GM23338 (cell line): Measurements from ENCODE around the gene CASR. TPM values are rescaled to one million over a fixed set of nuclear protein-coding genes. Genes with fewer than 3 reads are reported as not detected.

Experiments
- ATAC-seq: fragments of 200-7000 bp; cut with Tn5 transposase; 3 replicates; pipeline ENCODE4 v1.9.1; 2020
- DNase-seq: peaks from one replicate; pipeline ENCODE4 v3.0.0-alpha.2; 2015; ENCODE audit warnings: low spot score
- H2AFZ ChIP-seq: fragments of 200-600 bp; sonication (generic); 2 replicates; pipeline ENCODE4 v1.8.0; 2016; ENCODE audit warnings: antibody characterized with exemption, mild to moderate bottlenecking, moderate library complexity
- H3F3A ChIP-seq: fragments of 200-600 bp; sonication (generic); replicated peaks from 2 replicates; pipeline ENCODE4 v1.8.0; 2017; ENCODE audit warnings: antibody characterized with exemption, mixed run types, low read depth
- H3K27ac ChIP-seq: fragments of 200-600 bp; sonication (generic); 2 replicates; pipeline ENCODE4 v1.6.1; 2016; ENCODE audit warnings: low read depth
- H3K27me3 ChIP-seq: fragments of 200-600 bp; sonication (generic); 2 replicates; pipeline ENCODE4 v1.8.0; 2016; ENCODE audit warnings: mild to moderate bottlenecking, mixed run types, moderate library complexity; ENCODE audit not compliant: insufficient read depth
- H3K36me3 ChIP-seq: fragments of 200-600 bp; sonication (generic); 2 replicates; pipeline ENCODE4 v1.8.0; 2016; ENCODE audit warnings: mild to moderate bottlenecking; ENCODE audit not compliant: insufficient read depth
- H3K4me1 ChIP-seq: fragments of 200-600 bp; sonication (generic); 2 replicates; pipeline ENCODE4 v1.8.0; 2016; ENCODE audit warnings: mild to moderate bottlenecking, moderate library complexity; ENCODE audit not compliant: insufficient read depth
- H3K4me2 ChIP-seq: fragments of 200-600 bp; sonication (generic); 2 replicates; pipeline ENCODE4 v1.7.1; 2017; ENCODE audit warnings: mixed run types
- H3K4me3 ChIP-seq: fragments of 200-600 bp; sonication (generic); 2 replicates; pipeline ENCODE4 v1.6.1; 2016; ENCODE audit warnings: mixed run types
- H3K79me2 ChIP-seq: fragments of 200-600 bp; sonication (generic); replicated peaks from 2 replicates; pipeline ENCODE4 v1.8.0; 2017; ENCODE audit warnings: mild to moderate bottlenecking; ENCODE audit not compliant: insufficient read depth
- H3K9me2 ChIP-seq: fragments of 200-600 bp; sonication (generic); 2 replicates; pipeline ENCODE4 v1.8.0; 2017; ENCODE audit not compliant: insufficient read depth
- H4K20me1 ChIP-seq: fragments of 200-600 bp; sonication (generic); replicated peaks from 2 replicates; pipeline ENCODE4 v1.8.0; 2017; ENCODE audit warnings: mild to moderate bottlenecking; ENCODE audit not compliant: insufficient read depth
- H3K27ac Mint-ChIP-seq: 2 replicates; pipeline ENCODE4 v1.8.0; 2020; ENCODE audit warnings: inconsistent platforms, mild to moderate bottlenecking, moderate library complexity, mixed read lengths
- H3K27me3 Mint-ChIP-seq: 3 replicates; pipeline ENCODE4 v1.8.0; 2022; ENCODE audit warnings: low read depth, mild to moderate bottlenecking, moderate library complexity, mixed read lengths, inconsistent platforms; ENCODE audit not compliant: insufficient read depth, poor library complexity
- H3K36me3 Mint-ChIP-seq: 3 replicates; pipeline ENCODE4 v1.8.0; 2021; ENCODE audit warnings: low read depth, mild to moderate bottlenecking, inconsistent platforms, moderate library complexity, mixed read lengths
- H3K4me1 Mint-ChIP-seq: 3 replicates; pipeline ENCODE4 v1.8.0; 2020; ENCODE audit warnings: mild to moderate bottlenecking, inconsistent platforms, mixed read lengths
- H3K4me3 Mint-ChIP-seq: 3 replicates; pipeline ENCODE4 v1.8.0; 2021; ENCODE audit warnings: moderate library complexity, mild to moderate bottlenecking, inconsistent platforms, mixed read lengths
- H3K9me3 Mint-ChIP-seq: 3 replicates; pipeline ENCODE4 v1.8.0; 2020; ENCODE audit warnings: moderate library complexity, mild to moderate bottlenecking, inconsistent platforms, mixed read lengths
- CREB1 ChIP-seq: fragments of 250-450 bp; sonication (Bioruptor Pico); IDR thresholded peaks from 2 replicates; pipeline ENCODE4 v1.5.0; 2020; ENCODE audit warnings: low read depth, mild to moderate bottlenecking, moderate library complexity
- EZH2 ChIP-seq: fragments of 200-600 bp; sonication (generic); IDR thresholded peaks from one replicate; pipeline ENCODE4 v1.8.0; 2017; ENCODE audit warnings: antibody characterized with exemption, mild to moderate bottlenecking, low read depth; ENCODE audit not compliant: unreplicated experiment
- EZH2phosphoT487 ChIP-seq: fragments of 200-600 bp; sonication (generic); IDR thresholded peaks from one replicate; pipeline ENCODE4 v1.8.1; 2018; ENCODE audit warnings: antibody characterized with exemption; ENCODE audit not compliant: unreplicated experiment
- JUNB ChIP-seq: IDR thresholded peaks from one replicate; pipeline ENCODE4 v1.6.1; 2016; ENCODE audit warnings: antibody characterized with exemption; ENCODE audit not compliant: unreplicated experiment
- NANOG ChIP-seq: IDR thresholded peaks from 2 replicates; pipeline ENCODE4 v1.6.1; 2016; ENCODE audit warnings: antibody characterized with exemption, borderline replicate concordance
- POLR2AphosphoS5 ChIP-seq: IDR thresholded peaks from 2 replicates; pipeline ENCODE4 v1.6.1; 2016; ENCODE audit warnings: antibody characterized with exemption, low read depth
- STAT1 ChIP-seq: IDR thresholded peaks from one replicate; pipeline ENCODE4 v1.6.1; 2016; ENCODE audit warnings: antibody characterized with exemption; ENCODE audit not compliant: unreplicated experiment
- ZNF114 ChIP-seq: fragments of 250-450 bp; sonication (Bioruptor Pico); IDR thresholded peaks from 2 replicates; pipeline ENCODE4 v1.5.0; 2020; ENCODE audit warnings: mild to moderate bottlenecking, moderate library complexity
- ZNF331 ChIP-seq: fragments of 250-450 bp; sonication (Bioruptor Pico); IDR thresholded peaks from 2 replicates; pipeline ENCODE4 v1.5.0; 2020; ENCODE audit warnings: low read depth, mild to moderate bottlenecking, moderate library complexity
- polyA plus RNA-seq: library from polyadenylated mRNA; unstranded; fragments of >200 nt; fragmentation: Nextera tagmentation; extraction: Ambion mirVana; gene quantifications from 2 replicates; pipeline ENCODE4 v1.2.1, GENCODE V29; 2016
- total RNA-seq: library from RNA; depleted of rRNA; stranded (reverse); fragments of >200 nt; shearing (Covaris generic); gene quantifications from 2 replicates; pipeline ENCODE4 v1.2.3, GENCODE V29; 2014
- TF ChIP-seq, protein P1 (sequence below): IDR thresholded peaks from 2 replicates; pipeline ENCODE4 v1.6.1; 2016; ENCODE audit warnings: antibody characterized with exemption
- TF ChIP-seq, protein P2 (sequence below), 2 experiments: fragments of 200-600 bp in 1 of 2; sonication (generic) in 1 of 2; conservative IDR thresholded peaks; 2 replicates each; pipeline versions ENCODE4 v1.5.1 to v1.6.1; 2016 to 2017; ENCODE audit warnings: antibody characterized with exemption in 2 of 2, low read depth in 2 of 2, mild to moderate bottlenecking in 2 of 2, moderate library complexity in 1 of 2
- TF ChIP-seq, protein P3 (sequence below): IDR thresholded peaks from one replicate; pipeline ENCODE4 v1.6.1; 2018; ENCODE audit warnings: antibody characterized with exemption; ENCODE audit not compliant: unreplicated experiment

Gene CASR
- total and polyA plus RNA-seq, 2 experiments from 2014 or later = 0.08 to 0.56 TPM

GRCh38 chr3:122184591-122184929 is 1.1 kb downstream of the CASR start (continued):
- TF ChIP-seq, protein P1, sequence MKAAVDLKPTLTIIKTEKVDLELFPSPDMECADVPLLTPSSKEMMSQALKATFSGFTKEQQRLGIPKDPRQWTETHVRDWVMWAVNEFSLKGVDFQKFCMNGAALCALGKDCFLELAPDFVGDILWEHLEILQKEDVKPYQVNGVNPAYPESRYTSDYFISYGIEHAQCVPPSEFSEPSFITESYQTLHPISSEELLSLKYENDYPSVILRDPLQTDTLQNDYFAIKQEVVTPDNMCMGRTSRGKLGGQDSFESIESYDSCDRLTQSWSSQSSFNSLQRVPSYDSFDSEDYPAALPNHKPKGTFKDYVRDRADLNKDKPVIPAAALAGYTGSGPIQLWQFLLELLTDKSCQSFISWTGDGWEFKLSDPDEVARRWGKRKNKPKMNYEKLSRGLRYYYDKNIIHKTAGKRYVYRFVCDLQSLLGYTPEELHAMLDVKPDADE = no peak
- no peak for TF ChIP-seq POLR2AphosphoS5
- no peak for TF ChIP-seq ZNF331 (CRISPR knock-in tag)
- no peak for TF ChIP-seq CREB1 (CRISPR knock-in tag)
- TF ChIP-seq STAT1 = no peak
- TF ChIP-seq NANOG = no peak
- no peak for TF ChIP-seq EZH2phosphoT487
- TF ChIP-seq JUNB = no peak
- TF ChIP-seq, protein P2, sequence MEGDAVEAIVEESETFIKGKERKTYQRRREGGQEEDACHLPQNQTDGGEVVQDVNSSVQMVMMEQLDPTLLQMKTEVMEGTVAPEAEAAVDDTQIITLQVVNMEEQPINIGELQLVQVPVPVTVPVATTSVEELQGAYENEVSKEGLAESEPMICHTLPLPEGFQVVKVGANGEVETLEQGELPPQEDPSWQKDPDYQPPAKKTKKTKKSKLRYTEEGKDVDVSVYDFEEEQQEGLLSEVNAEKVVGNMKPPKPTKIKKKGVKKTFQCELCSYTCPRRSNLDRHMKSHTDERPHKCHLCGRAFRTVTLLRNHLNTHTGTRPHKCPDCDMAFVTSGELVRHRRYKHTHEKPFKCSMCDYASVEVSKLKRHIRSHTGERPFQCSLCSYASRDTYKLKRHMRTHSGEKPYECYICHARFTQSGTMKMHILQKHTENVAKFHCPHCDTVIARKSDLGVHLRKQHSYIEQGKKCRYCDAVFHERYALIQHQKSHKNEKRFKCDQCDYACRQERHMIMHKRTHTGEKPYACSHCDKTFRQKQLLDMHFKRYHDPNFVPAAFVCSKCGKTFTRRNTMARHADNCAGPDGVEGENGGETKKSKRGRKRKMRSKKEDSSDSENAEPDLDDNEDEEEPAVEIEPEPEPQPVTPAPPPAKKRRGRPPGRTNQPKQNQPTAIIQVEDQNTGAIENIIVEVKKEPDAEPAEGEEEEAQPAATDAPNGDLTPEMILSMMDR (conservative IDR thresholded peaks at IDR 0.05; ENCODE audit: low read depth in 2 of 2) = no peak
- TF ChIP-seq ZNF114 = no peak

- H3K27me3 Mint-ChIP-seq = peaks cover 29% of the 10 kb centered on the region
- TF ChIP-seq, protein P1 = no peak
- TF ChIP-seq JUNB (no peak), ZNF114 (no peak), STAT1 (no peak), CREB1 (CRISPR knock-in tag) (no peak), ZNF331 (CRISPR knock-in tag) (no peak), EZH2 (no peak), POLR2AphosphoS5 (no peak), NANOG (no peak), EZH2phosphoT487 (no peak)
- TF ChIP-seq, protein P2 (conservative IDR thresholded peaks at IDR 0.05; ENCODE audit: low read depth in 2 of 2) = no peak
- TF ChIP-seq, protein P3, sequence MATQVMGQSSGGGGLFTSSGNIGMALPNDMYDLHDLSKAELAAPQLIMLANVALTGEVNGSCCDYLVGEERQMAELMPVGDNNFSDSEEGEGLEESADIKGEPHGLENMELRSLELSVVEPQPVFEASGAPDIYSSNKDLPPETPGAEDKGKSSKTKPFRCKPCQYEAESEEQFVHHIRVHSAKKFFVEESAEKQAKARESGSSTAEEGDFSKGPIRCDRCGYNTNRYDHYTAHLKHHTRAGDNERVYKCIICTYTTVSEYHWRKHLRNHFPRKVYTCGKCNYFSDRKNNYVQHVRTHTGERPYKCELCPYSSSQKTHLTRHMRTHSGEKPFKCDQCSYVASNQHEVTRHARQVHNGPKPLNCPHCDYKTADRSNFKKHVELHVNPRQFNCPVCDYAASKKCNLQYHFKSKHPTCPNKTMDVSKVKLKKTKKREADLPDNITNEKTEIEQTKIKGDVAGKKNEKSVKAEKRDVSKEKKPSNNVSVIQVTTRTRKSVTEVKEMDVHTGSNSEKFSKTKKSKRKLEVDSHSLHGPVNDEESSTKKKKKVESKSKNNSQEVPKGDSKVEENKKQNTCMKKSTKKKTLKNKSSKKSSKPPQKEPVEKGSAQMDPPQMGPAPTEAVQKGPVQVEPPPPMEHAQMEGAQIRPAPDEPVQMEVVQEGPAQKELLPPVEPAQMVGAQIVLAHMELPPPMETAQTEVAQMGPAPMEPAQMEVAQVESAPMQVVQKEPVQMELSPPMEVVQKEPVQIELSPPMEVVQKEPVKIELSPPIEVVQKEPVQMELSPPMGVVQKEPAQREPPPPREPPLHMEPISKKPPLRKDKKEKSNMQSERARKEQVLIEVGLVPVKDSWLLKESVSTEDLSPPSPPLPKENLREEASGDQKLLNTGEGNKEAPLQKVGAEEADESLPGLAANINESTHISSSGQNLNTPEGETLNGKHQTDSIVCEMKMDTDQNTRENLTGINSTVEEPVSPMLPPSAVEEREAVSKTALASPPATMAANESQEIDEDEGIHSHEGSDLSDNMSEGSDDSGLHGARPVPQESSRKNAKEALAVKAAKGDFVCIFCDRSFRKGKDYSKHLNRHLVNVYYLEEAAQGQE = no peak
Observed at GRCh38 chr3:122186372-122186771, 2.9 kb downstream of the CASR start.

More at GRCh38 chr3:122186372-122186771, 2.9 kb downstream of the CASR start:
- H2AFZ ChIP-seq = no peak overlapping the region
- no peak overlapping the region for H3K4me3 Mint-ChIP-seq
- peaks cover 10% of the 10 kb centered on the region; the same call in 1 of the 2 replicates for H3K4me1 ChIP-seq
- no peaks in the 10 kb centered on the region for H3K9me2 ChIP-seq
- H3K27me3 ChIP-seq = peaks cover 60% of the 10 kb centered on the region
- H3K4me3 ChIP-seq = no peak overlapping the region
- no peaks in the 10 kb centered on the region for H3K9me3 Mint-ChIP-seq
- no peaks in the 10 kb centered on the region; the same call in 2 of the 3 replicates for H3K36me3 Mint-ChIP-seq
- ATAC-seq (no peak), DNase-seq (no peak)
- no peak overlapping the region for H3K27ac Mint-ChIP-seq
- no peak overlapping the region for H3K27ac ChIP-seq
- no peak overlapping the region for H3K4me2 ChIP-seq
- no peaks in the 10 kb centered on the region for H3K36me3 ChIP-seq
- peaks cover 6% of the 10 kb centered on the region; the same call in 2 of the 3 replicates for H3K4me1 Mint-ChIP-seq
- H3F3A ChIP-seq = no peaks in the 10 kb centered on the region
- no peaks in the 10 kb centered on the region for H3K79me2 ChIP-seq
- H4K20me1 ChIP-seq = no peaks in the 10 kb centered on the region
